Stimulated activated CD8-positive, alpha-beta memory T cell treated with anti-CD3 and anti-CD28 coated beads, Interleukin-4, amount 100 ng/mL, for 4 hours (primary cell): ENCODE measurements around the gene CYSTM1.

ENCODE experiments used
- DNase-seq, 2 donors: peaks; one replicate each; pipeline ENCODE4 v3.0.0-alpha.2; 2020; ENCODE audit warnings: low read depth in 2 of 2, low spot score in 1 of 2

Gene CYSTM1

GRCh38 chr5:140287801-140288521 lies 113.0 kb downstream of the CYSTM1 start:
- no peak for DNase-seq

- DNase-seq: no peak
Measured at GRCh38 chr5:140292212-140293036, 117.4 kb downstream of the CYSTM1 start.
